ENCODE measurements around the gene COL7A1. TPM values are rescaled to one million over a fixed set of nuclear protein-coding genes. Genes with fewer than 3 reads are reported as not detected.

The COL7A1 gene
- total and polyA plus RNA-seq, 2 of the 13 experiments (the other 11 are each of a cell fraction or from before 2014, with no cell fraction given) = 2.7 to 11.7 TPM

DNA sequence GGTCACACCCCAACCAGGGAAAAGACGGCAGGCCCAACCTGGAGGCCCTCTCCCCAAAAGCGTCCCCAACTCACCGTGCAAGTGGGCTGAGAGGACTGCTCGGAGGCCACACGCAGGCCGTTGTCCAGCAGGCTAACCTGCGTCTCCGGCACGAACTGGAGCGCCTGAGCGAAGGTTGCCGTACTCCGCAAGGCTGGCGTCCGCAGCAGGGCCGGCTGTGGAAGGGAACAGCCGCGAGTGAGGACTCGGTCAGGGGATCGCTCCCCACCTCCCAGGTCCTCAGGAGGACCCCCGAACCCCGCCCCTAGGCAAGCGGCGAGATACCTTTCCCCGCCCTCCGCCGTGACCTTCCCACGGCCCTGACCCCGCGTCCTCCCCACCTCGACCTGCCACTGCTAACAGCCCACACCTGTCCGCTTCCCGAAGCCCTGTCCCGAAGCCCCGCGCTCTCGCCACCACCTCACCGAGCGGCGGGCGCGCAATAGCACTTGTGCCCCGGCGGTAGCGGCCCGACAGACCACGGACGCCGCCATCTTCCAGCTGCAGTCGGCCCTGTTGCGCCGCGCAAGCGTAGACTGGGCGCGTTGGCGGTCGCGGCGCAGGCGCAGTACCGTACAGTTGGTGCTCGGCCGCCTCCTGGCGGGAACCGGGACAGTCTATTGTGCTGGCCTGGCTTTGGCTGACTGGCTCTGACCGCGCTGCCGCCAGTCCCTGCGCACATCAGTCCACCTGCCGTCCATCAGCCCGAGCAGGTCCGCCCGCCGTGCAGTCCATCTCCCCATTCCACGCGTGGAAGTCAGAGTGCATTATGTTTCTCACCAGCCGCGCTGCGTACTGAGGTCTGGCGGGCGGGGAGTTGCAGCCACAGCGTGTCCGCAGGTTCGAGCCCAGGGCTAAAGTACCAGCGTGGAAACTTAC, 14.2 kb upstream of the COL7A1 start, which contains the start of gene UQCRC1 (continued):
- TF ChIP-seq, protein P1, sequence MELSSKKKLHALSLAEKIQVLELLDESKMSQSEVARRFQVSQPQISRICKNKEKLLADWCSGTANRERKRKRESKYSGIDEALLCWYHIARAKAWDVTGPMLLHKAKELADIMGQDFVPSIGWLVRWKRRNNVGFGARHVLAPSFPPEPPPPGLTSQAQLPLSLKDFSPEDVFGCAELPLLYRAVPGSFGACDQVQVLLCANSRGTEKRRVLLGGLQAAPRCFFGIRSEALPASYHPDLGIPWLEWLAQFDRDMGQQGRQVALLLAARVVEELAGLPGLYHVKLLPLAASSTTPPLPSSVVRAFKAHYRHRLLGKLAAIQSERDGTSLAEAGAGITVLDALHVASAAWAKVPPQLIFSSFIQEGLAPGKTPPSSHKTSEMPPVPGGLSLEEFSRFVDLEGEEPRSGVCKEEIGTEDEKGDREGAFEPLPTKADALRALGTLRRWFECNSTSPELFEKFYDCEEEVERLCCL (CRISPR knock-in tag; IDR thresholded peaks at IDR 0.05; ENCODE audit: borderline replicate concordance) = peak; percentile 69
- TF ChIP-seq CBFB (CRISPR knock-in tag; IDR thresholded peaks at IDR 0.05) (no peak; the same call in 1 of the 2 replicates), HDAC2 (CRISPR knock-in tag; IDR thresholded peaks at IDR 0.05) (peak; percentile 71), HNF4G (IDR thresholded peaks at IDR 0.05; ENCODE audit: borderline replicate concordance, low read depth, low read length) (no peak; the same call in 1 of the 2 replicates), HNF4G (CRISPR knock-in tag; IDR thresholded peaks at IDR 0.05; ENCODE audit: borderline replicate concordance, low read depth) (peak; percentile 78; the same call in 1 of the 2 replicates), TEAD3 (CRISPR knock-in tag; optimal IDR thresholded peaks at IDR 0.05; ENCODE audit: borderline replicate concordance) (peak; percentile 75), TMF1 (CRISPR knock-in tag; IDR thresholded peaks at IDR 0.05; ENCODE audit: low read depth) (peak; percentile 62; the same call in 1 of the 2 replicates), TCF7 (IDR thresholded peaks at IDR 0.05; ENCODE audit: low read depth) (no peak), SMAD9 (CRISPR knock-in tag; IDR thresholded peaks at IDR 0.05) (no peak), ZNF614 (CRISPR knock-in tag; IDR thresholded peaks at IDR 0.05; ENCODE audit: borderline replicate concordance) (peak; percentile 39; the same call in 1 of the 2 replicates), ELF1 (CRISPR knock-in tag; IDR thresholded peaks at IDR 0.05) (no peak), FOXK2 (IDR thresholded peaks at IDR 0.05) (peak; percentile 48; the same call in 1 of the 2 replicates), GFI1 (CRISPR knock-in tag; IDR thresholded peaks at IDR 0.05; ENCODE audit: borderline replicate concordance) (0 out of 2 replicates have a peak, but pooled peaks have one; percentile 53), TOPORS (CRISPR knock-in tag; IDR thresholded peaks at IDR 0.05) (no peak), SMAD1 (CRISPR knock-in tag; IDR thresholded peaks at IDR 0.05; ENCODE audit: borderline replicate concordance, low read depth) (peak; percentile 88; the same call in 1 of the 2 replicates), MED13 (CRISPR knock-in tag; IDR thresholded peaks at IDR 0.05) (peak; percentile 86), NFKBIZ (CRISPR knock-in tag; IDR thresholded peaks at IDR 0.05) (no peak; the same call in 1 of the 2 replicates), ZNF232 (CRISPR knock-in tag; IDR thresholded peaks at IDR 0.05; ENCODE audit: borderline replicate concordance) (peak; percentile 20; the same call in 1 of the 2 replicates), ZNF709 (CRISPR knock-in tag; IDR thresholded peaks at IDR 0.05) (peak; percentile 24; the same call in 1 of the 2 replicates), ATM (IDR thresholded peaks at IDR 0.05; ENCODE audit: borderline replicate concordance) (no peak)
- TF ChIP-seq, protein P2, sequence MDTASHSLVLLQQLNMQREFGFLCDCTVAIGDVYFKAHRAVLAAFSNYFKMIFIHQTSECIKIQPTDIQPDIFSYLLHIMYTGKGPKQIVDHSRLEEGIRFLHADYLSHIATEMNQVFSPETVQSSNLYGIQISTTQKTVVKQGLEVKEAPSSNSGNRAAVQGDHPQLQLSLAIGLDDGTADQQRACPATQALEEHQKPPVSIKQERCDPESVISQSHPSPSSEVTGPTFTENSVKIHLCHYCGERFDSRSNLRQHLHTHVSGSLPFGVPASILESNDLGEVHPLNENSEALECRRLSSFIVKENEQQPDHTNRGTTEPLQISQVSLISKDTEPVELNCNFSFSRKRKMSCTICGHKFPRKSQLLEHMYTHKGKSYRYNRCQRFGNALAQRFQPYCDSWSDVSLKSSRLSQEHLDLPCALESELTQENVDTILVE (CRISPR knock-in tag; IDR thresholded peaks at IDR 0.05) = no peak; the same call in none of the 2 replicates
- TF ChIP-seq, protein P3, sequence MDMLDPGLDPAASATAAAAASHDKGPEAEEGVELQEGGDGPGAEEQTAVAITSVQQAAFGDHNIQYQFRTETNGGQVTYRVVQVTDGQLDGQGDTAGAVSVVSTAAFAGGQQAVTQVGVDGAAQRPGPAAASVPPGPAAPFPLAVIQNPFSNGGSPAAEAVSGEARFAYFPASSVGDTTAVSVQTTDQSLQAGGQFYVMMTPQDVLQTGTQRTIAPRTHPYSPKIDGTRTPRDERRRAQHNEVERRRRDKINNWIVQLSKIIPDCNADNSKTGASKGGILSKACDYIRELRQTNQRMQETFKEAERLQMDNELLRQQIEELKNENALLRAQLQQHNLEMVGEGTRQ (IDR thresholded peaks at IDR 0.05; ENCODE audit: low read depth, low read length) = no peak
- TF ChIP-seq, protein P3 (CRISPR knock-in tag; IDR thresholded peaks at IDR 0.05; ENCODE audit: borderline replicate concordance) = peak; percentile 51; the same call in 1 of the 2 replicates

Data from HepG2 (cell line).